ENCODE results near the gene CFAP58.
A peak's percentile ranks its signal among the peaks of the same experiment; 100 is the strongest.

Gene CFAP58

DNA sequence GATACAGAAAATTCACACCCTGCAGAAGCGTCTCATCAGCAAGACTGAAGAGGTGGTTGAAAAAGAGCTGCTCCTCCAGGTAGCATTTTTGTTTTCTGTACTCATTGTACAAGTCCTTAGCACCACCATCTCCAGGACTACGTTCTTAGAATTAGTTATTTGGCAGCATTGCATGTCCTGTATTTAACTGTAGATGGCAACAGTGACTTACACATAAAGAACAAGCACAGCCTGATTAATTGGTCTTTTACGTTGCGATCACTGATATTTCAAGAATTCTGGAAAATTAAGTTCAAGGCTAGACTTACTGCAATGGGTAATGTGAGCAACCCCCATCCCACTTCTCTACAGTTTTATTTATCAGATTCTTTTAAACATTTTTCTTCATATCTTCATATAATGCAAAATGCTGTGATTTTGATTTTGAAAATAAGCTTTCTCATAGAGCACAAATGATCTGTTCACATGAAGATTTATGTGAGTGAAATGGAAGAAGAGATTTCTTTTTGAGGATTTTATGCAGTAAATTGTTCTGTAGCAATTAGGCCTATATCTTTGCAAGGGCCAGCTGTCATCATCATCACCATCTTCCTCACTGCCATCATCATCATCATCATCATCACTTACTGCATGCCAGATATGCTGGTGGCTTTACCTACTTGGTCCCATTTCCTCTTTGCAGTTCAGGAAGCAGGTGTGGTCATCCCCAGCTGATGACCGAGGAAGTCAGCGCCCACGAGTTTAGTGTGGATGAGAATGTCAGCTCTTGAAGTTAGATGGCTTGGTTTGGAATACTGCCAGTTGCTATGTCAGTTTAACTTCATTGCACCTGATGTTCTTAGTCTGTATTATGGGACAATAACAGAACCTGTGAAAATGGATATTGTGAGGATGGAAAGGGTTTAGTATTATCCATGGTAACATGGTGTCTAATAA, 53.4 kb downstream of the CFAP58 start:
- TF ChIP-seq EP300 (IDR thresholded peaks at IDR 0.05; ENCODE audit: borderline replicate concordance) (no peak), CREB1 (IDR thresholded peaks at IDR 0.05; ENCODE audit: low read depth) (no peak), RAD21 (IDR thresholded peaks at IDR 0.05; ENCODE audit: low read depth) (peak; percentile 63), TCF12 (IDR thresholded peaks at IDR 0.05; ENCODE audit: low read depth) (no peak), CEBPB (IDR thresholded peaks at IDR 0.05) (no peak)
- TF ChIP-seq, protein P1, sequence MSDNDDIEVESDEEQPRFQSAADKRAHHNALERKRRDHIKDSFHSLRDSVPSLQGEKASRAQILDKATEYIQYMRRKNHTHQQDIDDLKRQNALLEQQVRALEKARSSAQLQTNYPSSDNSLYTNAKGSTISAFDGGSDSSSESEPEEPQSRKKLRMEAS (IDR thresholded peaks at IDR 0.05), result no peak

DNA sequence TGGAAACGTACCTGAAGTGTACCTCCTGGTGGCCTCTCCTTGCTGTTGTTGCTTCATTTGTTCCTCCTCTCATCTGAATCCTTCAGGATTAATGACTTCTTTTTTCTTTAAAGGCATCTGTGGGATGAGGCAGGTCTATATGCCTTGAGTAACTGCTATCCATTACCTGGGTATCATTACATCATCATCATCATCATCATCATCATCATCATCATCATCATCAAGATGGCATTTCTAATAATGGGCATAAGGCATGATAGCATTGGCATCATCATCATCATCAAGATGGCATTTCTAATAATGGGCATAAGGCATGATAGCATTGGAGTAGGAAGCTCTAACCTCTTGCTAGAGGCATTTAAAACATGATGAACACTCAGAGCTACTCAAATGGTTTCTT, 59.9 kb downstream of the CFAP58 start:
- TF ChIP-seq, protein P1 (IDR thresholded peaks at IDR 0.05), result no peak
- TF ChIP-seq TEAD4 (IDR thresholded peaks at IDR 0.05) (no peak), EGR1 (IDR thresholded peaks at IDR 0.05) (no peak), RAD21 (IDR thresholded peaks at IDR 0.05; ENCODE audit: low read depth) (no peak), ZBTB7A (IDR thresholded peaks at IDR 0.05; ENCODE audit: low read depth) (no peak), CEBPB (IDR thresholded peaks at IDR 0.05) (no peak), YY1 (IDR thresholded peaks at IDR 0.05; ENCODE audit: low read depth) (no peak), FOXM1 (IDR thresholded peaks at IDR 0.05; ENCODE audit: borderline replicate concordance, low read depth) (no peak), NFIC (IDR thresholded peaks at IDR 0.05) (no peak), TAF1 (IDR thresholded peaks at IDR 0.05; ENCODE audit: low read depth) (no peak), TCF12 (IDR thresholded peaks at IDR 0.05; ENCODE audit: low read depth) (no peak), CREB1 (IDR thresholded peaks at IDR 0.05; ENCODE audit: low read depth) (no peak), EP300 (IDR thresholded peaks at IDR 0.05; ENCODE audit: borderline replicate concordance) (no peak)
- TF ChIP-seq, protein P2, sequence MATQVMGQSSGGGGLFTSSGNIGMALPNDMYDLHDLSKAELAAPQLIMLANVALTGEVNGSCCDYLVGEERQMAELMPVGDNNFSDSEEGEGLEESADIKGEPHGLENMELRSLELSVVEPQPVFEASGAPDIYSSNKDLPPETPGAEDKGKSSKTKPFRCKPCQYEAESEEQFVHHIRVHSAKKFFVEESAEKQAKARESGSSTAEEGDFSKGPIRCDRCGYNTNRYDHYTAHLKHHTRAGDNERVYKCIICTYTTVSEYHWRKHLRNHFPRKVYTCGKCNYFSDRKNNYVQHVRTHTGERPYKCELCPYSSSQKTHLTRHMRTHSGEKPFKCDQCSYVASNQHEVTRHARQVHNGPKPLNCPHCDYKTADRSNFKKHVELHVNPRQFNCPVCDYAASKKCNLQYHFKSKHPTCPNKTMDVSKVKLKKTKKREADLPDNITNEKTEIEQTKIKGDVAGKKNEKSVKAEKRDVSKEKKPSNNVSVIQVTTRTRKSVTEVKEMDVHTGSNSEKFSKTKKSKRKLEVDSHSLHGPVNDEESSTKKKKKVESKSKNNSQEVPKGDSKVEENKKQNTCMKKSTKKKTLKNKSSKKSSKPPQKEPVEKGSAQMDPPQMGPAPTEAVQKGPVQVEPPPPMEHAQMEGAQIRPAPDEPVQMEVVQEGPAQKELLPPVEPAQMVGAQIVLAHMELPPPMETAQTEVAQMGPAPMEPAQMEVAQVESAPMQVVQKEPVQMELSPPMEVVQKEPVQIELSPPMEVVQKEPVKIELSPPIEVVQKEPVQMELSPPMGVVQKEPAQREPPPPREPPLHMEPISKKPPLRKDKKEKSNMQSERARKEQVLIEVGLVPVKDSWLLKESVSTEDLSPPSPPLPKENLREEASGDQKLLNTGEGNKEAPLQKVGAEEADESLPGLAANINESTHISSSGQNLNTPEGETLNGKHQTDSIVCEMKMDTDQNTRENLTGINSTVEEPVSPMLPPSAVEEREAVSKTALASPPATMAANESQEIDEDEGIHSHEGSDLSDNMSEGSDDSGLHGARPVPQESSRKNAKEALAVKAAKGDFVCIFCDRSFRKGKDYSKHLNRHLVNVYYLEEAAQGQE (IDR thresholded peaks at IDR 0.05; ENCODE audit: low read depth), result no peak
- TF ChIP-seq, protein P3, sequence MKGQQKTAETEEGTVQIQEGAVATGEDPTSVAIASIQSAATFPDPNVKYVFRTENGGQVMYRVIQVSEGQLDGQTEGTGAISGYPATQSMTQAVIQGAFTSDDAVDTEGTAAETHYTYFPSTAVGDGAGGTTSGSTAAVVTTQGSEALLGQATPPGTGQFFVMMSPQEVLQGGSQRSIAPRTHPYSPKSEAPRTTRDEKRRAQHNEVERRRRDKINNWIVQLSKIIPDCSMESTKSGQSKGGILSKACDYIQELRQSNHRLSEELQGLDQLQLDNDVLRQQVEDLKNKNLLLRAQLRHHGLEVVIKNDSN (IDR thresholded peaks at IDR 0.05), result no peak

DNA sequence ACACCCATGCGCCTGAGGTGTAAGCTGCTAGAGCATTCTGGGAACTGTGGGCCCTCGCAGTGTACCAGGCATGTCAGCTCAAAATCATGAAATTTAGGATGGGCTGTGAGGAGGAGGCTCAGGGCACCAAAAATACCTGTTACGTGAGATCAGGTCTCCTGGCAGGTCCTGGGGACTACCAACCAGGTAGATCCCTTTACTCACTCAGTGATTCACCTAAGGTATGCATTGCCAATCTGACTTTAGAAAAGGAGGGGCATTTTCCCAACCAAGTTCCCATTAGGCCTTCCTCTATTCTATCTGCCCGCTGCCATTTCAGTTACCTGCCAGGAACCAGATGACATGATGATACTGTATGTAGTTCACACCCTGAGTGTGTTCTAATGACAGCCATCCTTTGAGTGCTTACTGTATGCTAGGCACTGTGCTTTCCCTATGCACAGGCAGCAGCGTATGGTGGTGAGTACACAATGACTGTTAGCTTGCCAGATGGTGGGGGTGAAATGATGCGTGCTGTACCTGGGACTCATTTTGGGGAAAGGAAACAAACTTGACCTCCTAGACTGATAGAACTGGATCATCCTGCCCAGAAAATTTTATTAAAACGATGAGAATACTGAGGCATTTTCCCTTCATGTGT, 62.0 kb downstream of the CFAP58 start:
- no peak for TF ChIP-seq TEAD4 (IDR thresholded peaks at IDR 0.05)
- no peak for TF ChIP-seq YY1 (IDR thresholded peaks at IDR 0.05; ENCODE audit: low read depth)

DNA sequence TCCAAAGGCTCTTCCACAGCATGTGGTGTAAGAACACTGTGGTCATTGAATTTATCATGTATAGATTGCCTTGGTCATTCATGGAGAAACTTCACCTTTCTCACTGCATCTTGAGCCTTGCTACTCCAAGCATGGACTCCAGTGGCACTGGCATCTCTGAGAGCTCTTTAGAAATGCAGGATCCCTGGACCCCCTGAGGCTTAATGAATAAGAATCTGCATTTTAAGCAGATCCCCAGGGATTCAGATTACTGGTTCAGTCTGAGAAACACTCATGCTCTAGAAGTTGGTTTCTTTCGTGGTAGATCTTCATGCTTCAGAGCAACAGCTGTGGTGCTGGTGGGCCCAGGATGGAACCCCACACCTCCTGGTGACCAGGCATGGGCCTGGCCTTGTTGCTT, 63.2 kb downstream of the CFAP58 start:
- TF ChIP-seq TEAD4 (IDR thresholded peaks at IDR 0.05), result no peak
- TF ChIP-seq TAF1 (IDR thresholded peaks at IDR 0.05; ENCODE audit: low read depth), result no peak
- no peak for TF ChIP-seq RAD21 (IDR thresholded peaks at IDR 0.05; ENCODE audit: low read depth)
- no peak for TF ChIP-seq NFIC (IDR thresholded peaks at IDR 0.05)
- TF ChIP-seq FOXM1 (IDR thresholded peaks at IDR 0.05; ENCODE audit: borderline replicate concordance, low read depth), result no peak
- no peak for TF ChIP-seq EP300 (IDR thresholded peaks at IDR 0.05; ENCODE audit: borderline replicate concordance)
- TF ChIP-seq, protein P1 (IDR thresholded peaks at IDR 0.05), result no peak
- no peak for TF ChIP-seq TCF12 (IDR thresholded peaks at IDR 0.05; ENCODE audit: low read depth)
- no peak for TF ChIP-seq EGR1 (IDR thresholded peaks at IDR 0.05)
- no peak for TF ChIP-seq ZBTB7A (IDR thresholded peaks at IDR 0.05; ENCODE audit: low read depth)
- no peak for TF ChIP-seq CEBPB (IDR thresholded peaks at IDR 0.05)
- TF ChIP-seq CREB1 (IDR thresholded peaks at IDR 0.05; ENCODE audit: low read depth), result no peak
- TF ChIP-seq, protein P2 (IDR thresholded peaks at IDR 0.05; ENCODE audit: low read depth), result no peak
- no peak for TF ChIP-seq YY1 (IDR thresholded peaks at IDR 0.05; ENCODE audit: low read depth)
- TF ChIP-seq, protein P3 (IDR thresholded peaks at IDR 0.05), result no peak

DNA sequence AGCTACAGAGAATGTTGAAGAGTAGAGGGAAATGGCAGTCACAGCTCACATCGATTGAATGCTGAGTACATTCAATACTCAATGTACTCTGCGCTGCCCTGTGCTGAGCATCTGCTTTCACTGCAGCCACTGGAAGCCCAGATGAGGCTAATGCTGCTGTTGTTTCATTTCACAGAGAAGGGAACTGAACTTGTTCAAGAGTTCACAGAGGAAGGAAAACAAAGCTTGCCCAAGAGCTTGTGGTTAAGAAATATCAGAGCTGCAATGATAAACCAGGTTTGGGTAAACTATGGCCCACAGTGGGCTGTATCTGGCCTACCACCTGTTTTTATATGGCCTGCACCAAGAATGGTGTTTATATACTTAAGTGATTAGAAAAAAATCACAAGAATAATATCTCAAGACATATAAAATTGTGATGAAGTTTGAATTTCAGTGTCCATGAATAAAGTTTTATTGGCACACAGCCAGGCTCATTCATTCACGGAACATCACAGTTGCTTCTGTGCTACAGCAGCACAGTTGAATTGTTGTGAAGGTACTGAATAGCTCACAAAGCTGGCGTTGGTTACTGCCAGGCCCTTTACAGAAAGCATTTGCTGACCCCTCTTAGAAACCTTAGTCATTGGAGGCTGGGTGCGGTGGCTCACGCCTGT, 64.1 kb downstream of the CFAP58 start:
- TF ChIP-seq, protein P1 (IDR thresholded peaks at IDR 0.05), result no peak
- TF ChIP-seq, protein P3 (IDR thresholded peaks at IDR 0.05), result no peak
- TF ChIP-seq CREB1 (IDR thresholded peaks at IDR 0.05; ENCODE audit: low read depth), result no peak
- TF ChIP-seq TAF1 (IDR thresholded peaks at IDR 0.05; ENCODE audit: low read depth), result no peak
- no peak for TF ChIP-seq ZBTB7A (IDR thresholded peaks at IDR 0.05; ENCODE audit: low read depth)
- no peak for TF ChIP-seq EP300 (IDR thresholded peaks at IDR 0.05; ENCODE audit: borderline replicate concordance)
- no peak for TF ChIP-seq EGR1 (IDR thresholded peaks at IDR 0.05)
- TF ChIP-seq CEBPB (IDR thresholded peaks at IDR 0.05), result no peak
- TF ChIP-seq TEAD4 (IDR thresholded peaks at IDR 0.05), result no peak
- TF ChIP-seq RAD21 (IDR thresholded peaks at IDR 0.05; ENCODE audit: low read depth), result no peak
- TF ChIP-seq FOXM1 (IDR thresholded peaks at IDR 0.05; ENCODE audit: borderline replicate concordance, low read depth), result no peak
- no peak for TF ChIP-seq NFIC (IDR thresholded peaks at IDR 0.05)
- no peak for TF ChIP-seq TCF12 (IDR thresholded peaks at IDR 0.05; ENCODE audit: low read depth)
